ENCODE measurements around the gene MLEC.
A peak's percentile ranks its signal among the peaks of the same experiment; 100 is the strongest.

DNA sequence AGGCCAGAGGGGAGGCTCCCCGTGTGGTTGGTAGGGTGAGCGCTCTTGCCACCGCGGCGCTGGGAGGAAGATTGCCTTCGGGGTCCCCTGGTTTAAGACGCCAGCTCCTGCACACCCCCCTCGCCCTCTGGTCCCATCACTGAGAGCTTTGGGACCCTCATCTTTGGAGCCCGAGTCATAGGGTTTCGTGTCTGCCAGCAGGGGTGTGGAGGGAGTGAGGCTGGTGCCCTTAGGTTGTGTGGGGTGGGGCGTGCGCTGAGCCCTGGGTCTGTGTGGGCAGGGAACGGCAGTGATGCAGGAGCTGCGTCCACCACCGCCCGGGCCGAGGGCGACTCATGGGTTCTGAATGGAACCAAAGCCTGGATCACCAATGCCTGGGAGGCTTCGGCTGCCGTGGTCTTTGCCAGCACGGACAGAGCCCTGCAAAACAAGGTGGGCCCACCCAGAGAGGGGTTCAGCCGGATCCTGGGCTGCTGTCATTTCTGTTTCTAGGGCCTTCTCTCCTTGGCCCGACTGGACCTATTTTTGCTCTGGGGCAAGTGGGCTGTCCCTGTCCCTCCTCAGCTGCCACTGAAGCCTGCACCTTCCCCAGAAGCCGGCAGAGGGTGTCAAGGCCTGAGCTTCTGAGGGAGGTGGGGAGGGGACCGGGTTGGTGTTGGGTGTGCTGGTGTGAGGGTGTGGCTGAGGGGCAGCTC, 50.8 kb downstream of the MLEC start:
- TF ChIP-seq CBFB (CRISPR knock-in tag; IDR thresholded peaks at IDR 0.05) (no peak), DMBX1 (CRISPR knock-in tag; IDR thresholded peaks at IDR 0.05; ENCODE audit: borderline replicate concordance) (no peak), ESRRA (IDR thresholded peaks at IDR 0.05; ENCODE audit: borderline replicate concordance, low read depth) (no peak), RBM34 (IDR thresholded peaks at IDR 0.05; ENCODE audit: borderline replicate concordance, insufficient read depth, low read length) (no peak), ZNF445 (CRISPR knock-in tag; IDR thresholded peaks at IDR 0.05; ENCODE audit: low read depth) (no peak), ZFP30 (CRISPR knock-in tag; IDR thresholded peaks at IDR 0.05; ENCODE audit: borderline replicate concordance) (no peak), RNF2 (IDR thresholded peaks at IDR 0.05) (no peak)
- TF ChIP-seq, protein P1, sequence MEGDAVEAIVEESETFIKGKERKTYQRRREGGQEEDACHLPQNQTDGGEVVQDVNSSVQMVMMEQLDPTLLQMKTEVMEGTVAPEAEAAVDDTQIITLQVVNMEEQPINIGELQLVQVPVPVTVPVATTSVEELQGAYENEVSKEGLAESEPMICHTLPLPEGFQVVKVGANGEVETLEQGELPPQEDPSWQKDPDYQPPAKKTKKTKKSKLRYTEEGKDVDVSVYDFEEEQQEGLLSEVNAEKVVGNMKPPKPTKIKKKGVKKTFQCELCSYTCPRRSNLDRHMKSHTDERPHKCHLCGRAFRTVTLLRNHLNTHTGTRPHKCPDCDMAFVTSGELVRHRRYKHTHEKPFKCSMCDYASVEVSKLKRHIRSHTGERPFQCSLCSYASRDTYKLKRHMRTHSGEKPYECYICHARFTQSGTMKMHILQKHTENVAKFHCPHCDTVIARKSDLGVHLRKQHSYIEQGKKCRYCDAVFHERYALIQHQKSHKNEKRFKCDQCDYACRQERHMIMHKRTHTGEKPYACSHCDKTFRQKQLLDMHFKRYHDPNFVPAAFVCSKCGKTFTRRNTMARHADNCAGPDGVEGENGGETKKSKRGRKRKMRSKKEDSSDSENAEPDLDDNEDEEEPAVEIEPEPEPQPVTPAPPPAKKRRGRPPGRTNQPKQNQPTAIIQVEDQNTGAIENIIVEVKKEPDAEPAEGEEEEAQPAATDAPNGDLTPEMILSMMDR (IDR thresholded peaks at IDR 0.05 in 2 of 3, conservative IDR thresholded peaks at IDR 0.05 in 1 of 3; ENCODE audit: insufficient read depth in 2 of 3, low read depth in 1 of 3, low read length in 3 of 3) = peak; percentile 36 to 44 (median 43); a peak in 5 of 6 replicates
- TF ChIP-seq, protein P2, sequence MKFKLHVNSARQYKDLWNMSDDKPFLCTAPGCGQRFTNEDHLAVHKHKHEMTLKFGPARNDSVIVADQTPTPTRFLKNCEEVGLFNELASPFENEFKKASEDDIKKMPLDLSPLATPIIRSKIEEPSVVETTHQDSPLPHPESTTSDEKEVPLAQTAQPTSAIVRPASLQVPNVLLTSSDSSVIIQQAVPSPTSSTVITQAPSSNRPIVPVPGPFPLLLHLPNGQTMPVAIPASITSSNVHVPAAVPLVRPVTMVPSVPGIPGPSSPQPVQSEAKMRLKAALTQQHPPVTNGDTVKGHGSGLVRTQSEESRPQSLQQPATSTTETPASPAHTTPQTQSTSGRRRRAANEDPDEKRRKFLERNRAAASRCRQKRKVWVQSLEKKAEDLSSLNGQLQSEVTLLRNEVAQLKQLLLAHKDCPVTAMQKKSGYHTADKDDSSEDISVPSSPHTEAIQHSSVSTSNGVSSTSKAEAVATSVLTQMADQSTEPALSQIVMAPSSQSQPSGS (CRISPR knock-in tag; IDR thresholded peaks at IDR 0.05) = no peak
